GM19240 (cell line): Measurements from ENCODE around the gene PTGFRN.

Experiments
- DNase-seq: peaks from one replicate; pipeline ENCODE4 v3.0.0; 2011; ENCODE audit warnings: low spot score; ENCODE audit not compliant: insufficient read length

PTGFRN gene

GRCh38 chr1:116887212-116887611 is 22.5 kb upstream of the PTGFRN start:
- no peak for DNase-seq

DNA sequence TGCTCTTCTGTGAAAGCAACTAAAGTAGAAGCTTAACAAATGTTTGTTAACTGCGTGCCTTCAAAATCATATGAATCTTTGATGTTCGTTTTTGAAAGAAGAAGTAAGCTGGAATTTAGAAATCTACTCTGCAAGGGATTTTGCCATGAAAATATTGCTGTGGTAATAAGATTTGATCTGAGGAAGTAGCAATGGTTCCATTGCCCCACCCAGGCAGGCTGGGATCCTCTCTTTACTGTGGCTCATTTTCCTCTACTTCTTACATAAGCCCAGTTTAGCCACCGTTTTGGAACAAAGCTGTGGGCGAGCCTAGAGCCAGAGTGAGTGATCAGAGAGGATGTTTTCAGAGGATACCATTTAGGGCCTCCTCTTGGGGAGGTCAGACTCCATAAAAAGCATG is 20.3 kb upstream of the PTGFRN start:
- DNase-seq: no peak

- DNase-seq: no peak
These were observed 18.2 kb upstream of the PTGFRN start for GRCh38 chr1:116891396-116892079.

DNA sequence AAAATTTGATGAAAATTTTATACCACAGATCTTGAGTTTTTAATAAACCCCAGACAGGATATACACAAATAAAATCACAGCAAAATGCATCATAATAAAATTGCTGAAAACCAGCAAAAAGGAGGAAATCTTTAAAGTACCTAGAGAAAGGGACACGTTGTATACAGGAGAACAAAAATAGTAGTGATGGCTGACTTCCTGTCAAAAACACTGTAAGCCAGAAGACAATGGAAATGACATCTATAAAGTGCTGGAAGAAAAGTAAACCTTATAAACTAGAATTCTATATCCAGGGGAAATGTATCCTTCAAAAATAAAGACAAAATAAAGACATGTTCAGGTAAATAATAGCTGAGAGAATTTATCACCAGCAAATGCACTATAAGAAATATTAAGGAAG is 14.6 kb upstream of the PTGFRN start:
- DNase-seq: no peak

DNA sequence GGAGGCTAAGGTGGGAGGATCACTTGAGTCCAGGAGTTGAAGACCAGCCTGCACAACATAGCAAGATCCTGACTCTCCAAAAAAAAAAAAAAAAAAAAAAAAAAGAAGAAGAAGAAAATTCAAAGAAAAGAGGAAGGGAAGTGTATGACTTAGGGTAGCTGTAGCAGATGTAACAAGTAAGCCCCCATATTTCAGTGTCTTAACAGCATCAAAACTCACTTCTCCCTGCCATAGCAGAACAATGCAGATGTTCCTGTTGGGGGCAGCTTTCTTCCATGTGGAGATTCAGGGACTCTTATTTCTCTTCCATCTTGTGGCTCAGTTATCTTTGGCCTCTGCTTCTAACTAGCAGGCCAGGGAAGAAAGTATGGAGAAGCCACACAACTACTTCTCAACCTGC is 10.2 kb upstream of the PTGFRN start:
- no peak for DNase-seq

DNA sequence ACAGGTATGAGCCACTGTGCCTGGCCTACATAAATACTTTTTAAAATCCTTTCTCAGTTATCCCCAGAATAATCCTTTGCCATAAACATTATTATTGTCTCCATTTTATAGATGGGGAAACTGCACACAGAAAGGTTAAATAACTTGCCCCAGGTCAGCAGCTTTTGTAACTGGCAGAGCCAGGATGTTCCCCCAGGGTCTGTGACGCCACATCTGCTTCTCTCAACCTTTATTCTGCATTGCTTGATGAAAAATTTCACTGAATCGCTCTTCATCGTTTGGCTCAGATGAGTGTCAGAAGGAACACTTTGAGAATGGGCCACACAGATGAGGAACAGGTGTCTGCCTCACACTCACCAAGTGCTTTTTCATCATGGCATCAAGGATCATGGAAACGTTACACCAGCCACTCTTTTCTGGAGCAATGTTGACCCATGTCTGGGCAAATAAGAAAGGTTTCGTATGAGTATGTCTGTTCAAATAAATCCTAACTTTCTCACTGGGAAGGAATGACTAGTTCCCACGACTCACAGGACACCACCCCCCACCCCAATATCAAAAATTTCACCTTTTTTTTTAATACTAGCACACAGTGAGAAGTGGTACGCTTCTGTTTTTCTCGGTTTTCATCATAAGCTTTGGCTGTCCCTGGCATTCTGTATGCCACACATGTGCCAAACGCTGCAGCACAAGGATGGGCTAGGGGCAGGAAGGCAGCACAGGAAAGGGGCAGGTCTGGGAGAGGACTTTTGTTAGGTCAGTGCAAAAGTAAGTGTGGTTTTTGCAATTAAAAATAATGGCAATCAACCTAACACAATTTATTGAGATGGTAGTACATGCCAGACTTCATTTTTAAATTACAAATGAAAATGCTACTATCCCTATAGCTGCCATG is 9.0 kb upstream of the PTGFRN start:
- DNase-seq: no peak

DNA sequence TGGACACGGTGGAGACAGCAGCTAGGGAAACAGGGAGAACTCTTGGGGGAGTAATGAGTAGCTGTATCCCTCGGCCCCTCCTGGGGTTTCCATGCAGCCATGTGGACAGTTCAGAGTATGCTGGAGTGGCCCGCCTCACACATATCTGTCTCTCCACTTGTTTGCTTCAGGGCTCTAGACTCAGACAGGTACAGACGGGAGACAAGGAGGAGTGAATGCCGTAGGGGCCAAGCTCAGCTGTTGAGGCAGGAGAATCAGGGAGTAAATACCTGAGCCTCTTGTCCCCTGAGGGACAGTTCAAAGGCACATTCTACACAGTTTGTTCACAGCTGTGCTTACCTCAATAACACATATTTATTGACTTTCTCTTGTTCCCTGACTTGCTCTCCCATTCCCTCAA is 7.7 kb upstream of the PTGFRN start:
- no peak for DNase-seq

DNA sequence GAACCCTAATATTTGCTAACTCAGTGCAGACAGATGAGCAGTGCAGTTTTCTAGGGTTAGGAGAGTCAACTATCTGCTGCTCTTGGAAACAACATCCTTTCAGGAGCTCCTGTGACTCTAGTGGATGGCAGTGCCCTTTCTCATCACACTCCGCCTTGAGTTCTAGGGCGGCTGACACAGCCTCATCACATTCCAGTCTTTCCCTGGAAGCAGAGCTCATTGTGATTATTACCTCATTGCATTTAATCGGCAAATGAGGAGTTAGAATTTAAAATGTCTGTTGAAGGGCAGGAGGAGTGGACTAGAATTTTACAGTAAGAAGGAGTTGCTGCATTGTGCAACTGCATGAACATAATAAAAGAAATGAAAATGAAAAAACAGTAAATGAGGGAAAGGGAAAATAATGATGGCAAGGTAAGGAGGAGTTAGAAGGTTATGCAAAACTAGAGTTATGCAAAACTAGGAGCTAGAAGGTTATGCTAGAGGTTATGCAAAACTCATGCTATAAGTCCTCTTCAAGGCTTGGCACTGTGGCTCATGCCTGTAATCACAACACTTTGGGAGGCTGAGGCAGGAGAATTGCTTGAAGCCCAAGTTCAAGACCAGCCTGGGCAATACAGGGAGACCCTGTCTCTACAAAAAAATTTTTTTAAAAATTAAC is 6.9 kb upstream of the PTGFRN start:
- DNase-seq: no peak

- no peak for DNase-seq
These were observed 4.9 kb upstream of the PTGFRN start for GRCh38 chr1:116904791-116905320.

GRCh38 chr1:116906812-116907211 is 2.9 kb upstream of the PTGFRN start:
- no peak for DNase-seq

DNA sequence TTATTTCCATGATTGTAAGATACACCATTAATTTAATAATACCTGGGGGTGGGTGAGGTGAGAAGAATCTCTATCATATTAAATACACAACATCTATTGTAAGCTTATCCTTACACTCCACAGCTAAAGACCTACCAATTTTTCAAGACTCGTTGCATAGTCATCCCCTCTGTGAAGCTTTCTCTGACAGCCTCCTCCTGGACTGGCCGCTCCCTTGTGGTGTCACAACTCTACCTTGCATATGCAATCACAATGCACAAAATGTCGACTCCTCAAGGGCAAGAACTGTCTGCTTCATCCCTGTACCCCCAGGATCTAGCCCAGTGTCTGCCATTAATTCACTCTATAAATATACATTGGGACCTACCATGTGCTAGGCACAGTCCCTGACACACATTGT is 2.4 kb upstream of the PTGFRN start:
- DNase-seq: no peak

- no peak for DNase-seq
These were observed 1.4 kb upstream of the PTGFRN start for GRCh38 chr1:116908266-116908665.

GRCh38 chr1:116908820-116909511 is 750 bp upstream of the PTGFRN start:
- DNase-seq: no peak

- no peak for DNase-seq
These were observed 867 bp downstream of the PTGFRN start for GRCh38 chr1:116910379-116911187.

GRCh38 chr1:116911188-116911553 is 1.5 kb downstream of the PTGFRN start:
- no peak for DNase-seq

DNA sequence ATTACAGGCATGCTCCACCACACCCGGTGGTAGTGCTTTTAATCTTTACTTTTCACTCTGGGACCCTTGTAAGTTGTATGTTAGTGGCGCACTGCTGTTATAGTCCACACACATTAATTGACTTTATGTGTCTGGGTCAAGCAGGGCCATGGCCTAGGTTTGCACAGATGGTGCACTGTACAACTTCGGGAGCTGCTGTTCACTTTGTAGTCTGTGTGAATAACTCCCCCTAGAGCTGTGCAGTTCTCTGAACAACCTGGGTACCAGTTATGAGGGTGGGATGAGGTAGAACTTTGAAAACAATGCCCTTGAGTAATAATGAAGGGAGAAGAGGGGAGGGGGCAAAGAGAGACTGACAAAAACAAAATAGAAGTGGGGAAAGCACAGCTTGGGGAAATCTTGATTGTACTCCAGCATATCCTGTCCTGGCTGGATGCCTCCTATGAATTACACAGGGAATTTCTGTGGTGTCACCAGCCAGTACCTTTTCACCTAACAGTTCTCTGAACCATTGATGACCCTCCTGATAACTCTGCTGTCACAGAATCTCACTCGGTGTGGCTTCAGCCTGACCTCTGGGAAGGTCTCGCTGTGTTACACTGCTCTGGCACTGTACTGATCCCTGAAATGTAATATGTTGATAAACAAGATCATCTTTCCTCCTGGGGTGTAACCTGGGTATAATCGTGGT is 2.2 kb downstream of the PTGFRN start:
- DNase-seq: no peak

GRCh38 chr1:116912846-116913245 is 3.1 kb downstream of the PTGFRN start:
- no peak for DNase-seq

DNA sequence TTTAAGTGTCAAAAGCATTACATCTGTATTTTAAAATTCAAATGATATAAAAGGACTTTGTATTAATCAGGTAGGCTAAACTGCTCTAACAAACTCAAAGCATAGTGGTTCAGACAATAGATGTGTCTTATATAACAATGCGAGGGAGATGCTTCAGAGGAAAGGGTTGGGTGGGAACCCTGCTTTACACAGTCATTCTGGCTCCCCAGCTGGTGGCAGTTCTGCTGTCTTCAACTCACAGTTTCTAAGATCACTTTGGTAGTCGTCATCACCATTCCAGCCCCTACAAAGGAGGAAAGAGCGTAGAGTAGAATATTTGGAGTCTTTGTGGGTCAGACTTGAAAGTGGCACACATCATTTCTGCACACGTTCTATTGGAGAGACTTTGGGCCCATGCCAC is 4.2 kb downstream of the PTGFRN start:
- DNase-seq: no peak

GRCh38 chr1:116914667-116915066 is 5.0 kb downstream of the PTGFRN start:
- DNase-seq: no peak

- DNase-seq: no peak
These were observed 5.5 kb downstream of the PTGFRN start for GRCh38 chr1:116915086-116915661.
